Measurements from ENCODE around the gene TGFBR2. TPM values are rescaled to one million over a fixed set of nuclear protein-coding genes. Genes with fewer than 3 reads are reported as not detected.

TGFBR2 gene
- total RNA-seq, 1 experiment from 2014 or later, result 22.5 TPM

- TF ChIP-seq YY1 (IDR thresholded peaks at IDR 0.05; ENCODE audit: extremely low read depth, insufficient replicate concordance, low read depth, low read length) (peak; percentile 10), SIN3A (IDR thresholded peaks at IDR 0.05; ENCODE audit: low read depth) (peak; percentile 71; the same call in 1 of the 2 replicates), EZH2 (IDR thresholded peaks at IDR 0.05) (no peak), POLR2AphosphoS5 (IDR thresholded peaks at IDR 0.05; ENCODE audit: low read depth, low read length) (peak; percentile 94), RAD21 (IDR thresholded peaks at IDR 0.05; ENCODE audit: low read depth) (peak; percentile 40), TCF7L2 (IDR thresholded peaks at IDR 0.05; ENCODE audit: borderline replicate concordance, extremely low read depth, insufficient read depth, insufficient read length) (peak; percentile 56)
Measured at GRCh38 chr3:30606301-30607031, at the start of gene TGFBR2 (continued).

- H2AFZ ChIP-seq (ENCODE audit: low read depth, low read length, poor library complexity, severe bottlenecking), result no peak overlapping the region
- POLR2A ChIA-PET, result no interaction called here
- H3K4me1 ChIP-seq (ENCODE audit: control insufficient read depth in 1 of 2, insufficient read depth in 2 of 2, low read length in 2 of 2), result no peaks in the 10 kb centered on the region
- no peak overlapping the region for H3K27ac ChIP-seq (ENCODE audit: low read depth, low read length)
- no TSS peak for BruUV-seq (replicated peaks)
- H3K27me3 ChIP-seq (ENCODE audit: insufficient read depth, low read length), result no peaks in the 10 kb centered on the region
- intact Hi-C loops (cut with micrococcal nuclease), result no loop called here
- DNase-seq (ENCODE audit: low read depth, low spot score) (no peak), ATAC-seq (no peak)
- CTCF ChIA-PET, result no interaction called here
- H3K36me3 ChIP-seq (ENCODE audit: control insufficient read depth in 1 of 2, insufficient read depth in 2 of 2, low read length in 2 of 2), result no peaks in the 10 kb centered on the region
- no peak overlapping the region for H3K9ac ChIP-seq (ENCODE audit: low read length)
- RAD21 ChIA-PET (ENCODE audit: low non-redundant PET in 1 of 2, low total read pairs in 2 of 2, uncharacterized antibody in 2 of 2, unreplicated experiment in 2 of 2), result no interaction called here
- no peaks in the 10 kb centered on the region for H3K79me2 ChIP-seq (ENCODE audit: insufficient read depth, low read length)
- TF ChIP-seq ZFX (IDR thresholded peaks at IDR 0.05), result no peak
- TF ChIP-seq CTCF (IDR thresholded peaks at IDR 0.05 in 2 of 3, conservative IDR thresholded peaks at IDR 0.05 in 1 of 3; ENCODE audit: borderline replicate concordance in 1 of 3, insufficient read depth in 1 of 3, low read depth in 2 of 3, low read length in 2 of 3), result no peak
- no peak for TF ChIP-seq SIN3A (IDR thresholded peaks at IDR 0.05; ENCODE audit: low read depth)
- no peak for TF ChIP-seq ZNF274 (IDR thresholded peaks at IDR 0.05; ENCODE audit: low read depth, low read length)
- no peak for TF ChIP-seq FOSL1 (IDR thresholded peaks at IDR 0.05; ENCODE audit: low read depth)
- TF ChIP-seq CEBPB (IDR thresholded peaks at IDR 0.05; ENCODE audit: low read depth), result no peak
- H4K20me1 ChIP-seq (ENCODE audit: insufficient read depth), result no peaks in the 10 kb centered on the region
- H3K4me3 ChIP-seq (replicated peaks in 1 of 2; ENCODE audit: low read depth in 1 of 2, low read length in 2 of 2), result no peak overlapping the region
- H3K4me2 ChIP-seq (ENCODE audit: low read length), result no peak overlapping the region
- no peaks in the 10 kb centered on the region; the same call in 1 of the 2 replicates for H3K9me2 ChIP-seq (ENCODE audit: insufficient read depth)
- no peaks in the 10 kb centered on the region for H3K9me3 ChIP-seq (ENCODE audit: control insufficient read depth in 1 of 2, insufficient read depth in 1 of 2, low read depth in 1 of 2, low read length in 2 of 2)
Measured at GRCh38 chr3:30557746-30558303, 48.6 kb upstream of the TGFBR2 start.
